ENCODE results near the gene RPP25L. TPM values are rescaled to one million over a fixed set of nuclear protein-coding genes. Genes with fewer than 3 reads are reported as not detected.

Gene RPP25L
- total and polyA plus RNA-seq, 10 of the 15 experiments (the other 5 are each of a cell fraction or from before 2014, with no cell fraction given) = 7.7 to 30.2 (median 16.8) TPM

- H3K79me2 ChIP-seq (ENCODE audit: control insufficient read depth, insufficient read depth, low read length) = no peaks in the 10 kb centered on the region
- no peak overlapping the region for H2AFZ ChIP-seq (ENCODE audit: control insufficient read depth, low read depth, low read length)
- FAIRE-seq = no peak
- ATAC-seq = no peak
- H3K36me3 ChIP-seq (ENCODE audit: control insufficient read depth in 2 of 2, insufficient read depth in 2 of 2, low read length in 1 of 2) = no peaks in the 10 kb centered on the region
- no peak overlapping the region for H3K27ac ChIP-seq (ENCODE audit: control insufficient read depth, insufficient read depth)
- SMC1A ChIA-PET (ENCODE audit: uncharacterized antibody, unreplicated experiment) = no interaction called here
- WGBS (ENCODE audit: insufficient coverage, insufficient replicate concordance, low lambda C conversion rate, missing lambda C conversion rate) = 8% methylated on average over 6 of the region's 6 CpGs
- TF ChIP-seq ZNF687 (IDR thresholded peaks at IDR 0.05) (no peak), HSF1 (IDR thresholded peaks at IDR 0.05; ENCODE audit: low read depth, low read length) (no peak), MAX (IDR thresholded peaks at IDR 0.05; ENCODE audit: low read depth, low read length) (no peak), RUNX3 (IDR thresholded peaks at IDR 0.05; ENCODE audit: low read length) (no peak), DPF2 (IDR thresholded peaks at IDR 0.05) (no peak), ASH2L (IDR thresholded peaks at IDR 0.05; ENCODE audit: borderline replicate concordance, low read depth) (no peak), RAD51 (IDR thresholded peaks at IDR 0.05) (no peak), USF2 (IDR thresholded peaks at IDR 0.05; ENCODE audit: borderline replicate concordance, low read depth, low read length) (no peak), NFIC (IDR thresholded peaks at IDR 0.05; ENCODE audit: low read depth, low read length) (no peak), NR2C1 (IDR thresholded peaks at IDR 0.05) (no peak), PAX8 (IDR thresholded peaks at IDR 0.05) (no peak), POLR2A (IDR thresholded peaks at IDR 0.05; ENCODE audit: low read depth, low read length) (no peak), IRF3 (IDR thresholded peaks at IDR 0.05) (no peak), JUND (IDR thresholded peaks at IDR 0.05; ENCODE audit: low read depth, low read length) (no peak), MEF2A (IDR thresholded peaks at IDR 0.05; ENCODE audit: insufficient read depth, low read depth, low read length) (no peak), SREBF2 (IDR thresholded peaks at IDR 0.05; ENCODE audit: low read length) (no peak), MEF2B (IDR thresholded peaks at IDR 0.05; ENCODE audit: partially characterized antibody, poor library complexity, severe bottlenecking) (no peak), BRCA1 (IDR thresholded peaks at IDR 0.05; ENCODE audit: low read depth, low read length) (no peak)
- no peak overlapping the region for H3K4me2 ChIP-seq (ENCODE audit: control insufficient read depth, insufficient read depth)
- in situ Hi-C loops (cut with MboI) = no loop called here
- no peak overlapping the region for H3K4me3 ChIP-seq
- no peaks in the 10 kb centered on the region for H3K4me1 ChIP-seq (ENCODE audit: control insufficient read depth, insufficient read depth, low read length)
- RAD21 ChIA-PET (ENCODE audit: unreplicated experiment) = no interaction called here
- no peak overlapping the region for H3K9ac ChIP-seq (ENCODE audit: control insufficient read depth, insufficient read depth, low read length)
- no peaks in the 10 kb centered on the region for H4K20me1 ChIP-seq (ENCODE audit: control insufficient read depth, insufficient read depth)
- BruUV-seq (replicated peaks) = no TSS peak
- intact Hi-C loops (cut with micrococcal nuclease; ENCODE audit: unreplicated experiment) = loop anchor here (5.0 kb wide), 1 partner anchor 270 kb away; no protein-coding TSS in a partner anchor
- no peak for DNase-seq (ENCODE audit: low read depth, low spot score)
- CTCF ChIA-PET = interaction anchor here (0.8 to 5.0 kb wide), 7 partner anchors 32 to 269 kb away, joined by 3 to 39 read pairs (median 3); partner anchors contain the start of genes GALT and SIGMAR1
- POLR2A ChIA-PET = no interaction called here
- H3K9me3 ChIP-seq (replicated peaks; ENCODE audit: control insufficient read depth, insufficient read depth, low read length) = no peaks in the 10 kb centered on the region
- peaks cover 5 to 8% of the 10 kb centered on the region in 2 experiments; a peak in 2 of 4 replicates for H3K27me3 ChIP-seq (replicated peaks in 1 of 2; ENCODE audit: control insufficient read depth in 2 of 2, insufficient read depth in 2 of 2, low read length in 1 of 2)
Measured at GRCh38 chr9:34601937-34602573, 9.8 kb downstream of the RPP25L start.

All from GM12878 (cell line).